A549 (cell line): Measurements from ENCODE around the gene DOCK7. TPM values are rescaled to one million over a fixed set of nuclear protein-coding genes. Genes with fewer than 3 reads are reported as not detected.

Experiments used
- ATAC-seq, 2 experiments: fragments of 200-7000 bp in 1 of 2; fragments of >200 bp in 1 of 2; cut with Nextera tagmentation in 1 of 2; cut with Tn5 transposase in 1 of 2; 3 replicates each; pipeline versions ENCODE4 v1.8.0 to v1.9.1; 2018 to 2020; ENCODE audit warnings: mild to moderate bottlenecking in 1 of 2, moderate library complexity in 1 of 2
- CTCF ChIA-PET: fragments of 300-600 bp; sonication (Branson Sonifier 250); formaldehyde crosslinking; extraction: SDS; loops from one replicate; lab custom pipeline; 2021; ENCODE audit warnings: antibody characterized with exemption, inconsistent platforms; lab: Yijun Ruan, JAX
- POLR2A ChIA-PET: fragments of 350-600 bp; formaldehyde crosslinking; extraction: SDS; loops from one replicate; lab custom pipeline; 2021; ENCODE audit warnings: antibody characterized with exemption, inconsistent platforms; lab: Yijun Ruan, JAX
- DNase-seq, 2 experiments: peaks; one replicate each; pipeline versions ENCODE4 v3.0.0 to v3.0.0-alpha.2; 2011 to 2016; ENCODE audit warnings: low read depth in 1 of 2, low spot score in 1 of 2
- FAIRE-seq: peaks from 2 replicates; lab custom pipeline; 2011; peaks lifted over from hg19 to GRCh38; lab: Jason Lieb, UNC
- H3K27ac ChIP-seq, 2 experiments: fragments of >200 bp; sonication (Bioruptor Twin); formaldehyde crosslinking; 3 replicates each; pipeline ENCODE4 v1.5.1; 2016 to 2017
- H3K4me1 ChIP-seq: fragments of >200 bp; sonication (Bioruptor Twin); formaldehyde crosslinking; 3 replicates; pipeline ENCODE4 v1.6.1; 2016
- H3K4me2 ChIP-seq: fragments of >200 bp; sonication (Bioruptor Twin); formaldehyde crosslinking; 3 replicates; pipeline ENCODE4 v1.6.1; 2016
- H3K4me3 ChIP-seq: fragments of >200 bp; sonication (Bioruptor Twin); formaldehyde crosslinking; 3 replicates; pipeline ENCODE4 v1.5.1; 2016
- H3K9me3 ChIP-seq: fragments of >200 bp; sonication (Bioruptor Twin); formaldehyde crosslinking; 3 replicates; pipeline ENCODE4 v1.6.1; 2016
- CHD2 ChIP-seq: fragments of 150-350 bp; IDR thresholded peaks from 2 replicates; pipeline ENCODE4 v1.6.1; 2014; ENCODE audit warnings: low read length; ENCODE audit not compliant: partially characterized antibody
- CHD4 ChIP-seq: fragments of 200-600 bp; sonication (generic); IDR thresholded peaks from 2 replicates; pipeline ENCODE4 v1.6.1; 2016; ENCODE audit warnings: antibody characterized with exemption, mild to moderate bottlenecking, borderline replicate concordance
- EHF ChIP-seq: fragments of 250-450 bp; sonication (Bioruptor Pico); IDR thresholded peaks from 2 replicates; pipeline ENCODE4 v1.5.0; 2020; ENCODE audit warnings: mild to moderate bottlenecking
- EHMT2 ChIP-seq: fragments of 200-600 bp; sonication (generic); IDR thresholded peaks from 2 replicates; pipeline ENCODE4 v1.6.1; 2016; ENCODE audit warnings: antibody characterized with exemption, low read depth, mild to moderate bottlenecking, moderate library complexity
- ESRRA ChIP-seq: fragments of 150-350 bp; IDR thresholded peaks from 2 replicates; pipeline ENCODE4 v1.6.1; 2014; ENCODE audit warnings: mild to moderate bottlenecking, low read length, borderline replicate concordance
- FOSB ChIP-seq: fragments of 250-450 bp; sonication (Bioruptor Pico); IDR thresholded peaks from 2 replicates; pipeline ENCODE4 v1.5.0; 2020; ENCODE audit warnings: mild to moderate bottlenecking, moderate library complexity
- FOXS1 ChIP-seq: fragments of 250-450 bp; sonication (Bioruptor Pico); IDR thresholded peaks from 2 replicates; pipeline ENCODE4 v1.5.0; 2020; ENCODE audit warnings: mild to moderate bottlenecking, moderate library complexity
- HDAC2 ChIP-seq: fragments of 200-600 bp; sonication (generic); IDR thresholded peaks from 2 replicates; pipeline ENCODE4 v1.6.1; 2016
- HOXA7 ChIP-seq: fragments of 250-450 bp; sonication (Bioruptor Pico); IDR thresholded peaks from 2 replicates; pipeline ENCODE4 v1.5.0; 2020; ENCODE audit warnings: mild to moderate bottlenecking, moderate library complexity
- HOXB13 ChIP-seq: fragments of 250-450 bp; sonication (Bioruptor Pico); IDR thresholded peaks from 2 replicates; pipeline ENCODE4 v1.5.0; 2020; ENCODE audit warnings: low read depth, mild to moderate bottlenecking, moderate library complexity
- JUNB ChIP-seq: fragments of >200 bp; sonication (Bioruptor Twin); formaldehyde crosslinking; IDR thresholded peaks from 2 replicates; pipeline ENCODE4 v1.6.1; 2016
- KDM5A ChIP-seq: fragments of 200-600 bp; sonication (generic); IDR thresholded peaks from 2 replicates; pipeline ENCODE4 v1.6.1; 2016; ENCODE audit warnings: antibody characterized with exemption, mild to moderate bottlenecking
- MAFK ChIP-seq: fragments of 450-650 bp; IDR thresholded peaks from 2 replicates; pipeline ENCODE4 v1.6.1; 2014; ENCODE audit not compliant: partially characterized antibody
- MYC ChIP-seq: IDR thresholded peaks from 2 replicates; pipeline ENCODE4 v1.6.1; 2012; ENCODE audit warnings: mild to moderate bottlenecking, inconsistent platforms, low read length, improper control_type of control experiment, borderline replicate concordance
- NFE2L2 ChIP-seq: fragments of 150-350 bp; conservative IDR thresholded peaks from 2 replicates; pipeline ENCODE4 v1.6.1; 2014; ENCODE audit warnings: low read length
- NPAS2 ChIP-seq: fragments of 250-450 bp; sonication (Bioruptor Pico); IDR thresholded peaks from 2 replicates; pipeline ENCODE4 v1.8.0; 2022; ENCODE audit warnings: mild to moderate bottlenecking, moderate library complexity, borderline replicate concordance
- PBX3 ChIP-seq: IDR thresholded peaks from 2 replicates; pipeline ENCODE4 v1.6.1; 2012
- POLR2AphosphoS2 ChIP-seq: conservative IDR thresholded peaks from 2 replicates; pipeline ENCODE4 v1.6.1; 2012; ENCODE audit warnings: low read length, improper control_type of control experiment, inconsistent platforms
- RAD21 ChIP-seq, 2 experiments: fragments of >200 bp in 1 of 2; sonication (Bioruptor Twin) in 1 of 2; formaldehyde crosslinking in 1 of 2; IDR thresholded peaks in 1 of 2; conservative IDR thresholded peaks in 1 of 2; 2 replicates in 1 of 2; 3 replicates in 1 of 2; pipeline ENCODE4 v1.6.1; 2012 to 2018; ENCODE audit warnings: inconsistent platforms in 1 of 2
- RARB ChIP-seq: fragments of 250-450 bp; sonication (Bioruptor Pico); IDR thresholded peaks from 2 replicates; pipeline ENCODE4 v1.8.0; 2021; ENCODE audit warnings: mild to moderate bottlenecking, moderate library complexity
- RCOR1 ChIP-seq: fragments of 150-350 bp; IDR thresholded peaks from 2 replicates; pipeline ENCODE4 v1.6.1; 2014; ENCODE audit warnings: antibody characterized with exemption, low read length, low read depth
- RFX5 ChIP-seq: fragments of 450-650 bp; IDR thresholded peaks from 2 replicates; pipeline ENCODE4 v1.7.1; 2014; ENCODE audit warnings: antibody characterized with exemption, mild to moderate bottlenecking, moderate library complexity
- RNF2 ChIP-seq: fragments of 200-600 bp; sonication (generic); IDR thresholded peaks from 2 replicates; pipeline ENCODE4 v1.6.1; 2016; ENCODE audit warnings: low read depth, mild to moderate bottlenecking, antibody characterized with exemption, moderate library complexity, borderline replicate concordance
- TP53 ChIP-seq: fragments of 250-450 bp; sonication (Bioruptor Pico); IDR thresholded peaks from 2 replicates; pipeline ENCODE4 v1.5.0; 2021; ENCODE audit warnings: mild to moderate bottlenecking, moderate library complexity
- ZC3H11A ChIP-seq: fragments of 450-650 bp; IDR thresholded peaks from 2 replicates; pipeline ENCODE4 v1.6.1; 2014; ENCODE audit warnings: antibody characterized with exemption, mild to moderate bottlenecking
- ZSCAN20 ChIP-seq: fragments of 250-450 bp; sonication (Bioruptor Pico); IDR thresholded peaks from 2 replicates; pipeline ENCODE4 v1.8.0; 2022; ENCODE audit warnings: mild to moderate bottlenecking, moderate library complexity
- WGBS: methylation state at CpG from one replicate; pipeline ENCODE4 v1.1.6; 2017; ENCODE audit errors: missing lambda C conversion rate; 5-methylcytosine and 5-hydroxymethylcytosine counted together
- polyA plus RNA-seq, 4 experiments: library from polyadenylated mRNA; depleted of rRNA in 3 of 4; stranded (reverse); fragments of >200 nt; fragmentation: RNase III in 1 of 4; extraction: RNeasy Plus Mini Kit Qiagen cat#74134 plus additional on column Dnase treatment in 1 of 4; gene quantifications; 2 replicates in 3 of 4; 3 replicates in 1 of 4; pipeline ENCODE4 v1.2.3, GENCODE V29; 2011 to 2017

DOCK7 gene
- polyA plus RNA-seq, 2 of the 4 experiments (the other 2 are of a cell fraction): 25.5 to 33.3 TPM

GRCh38 chr1:62728963-62729362 lies 40.8 kb upstream of the DOCK7 start:
- WGBS: 68% methylated on average over 5 of the region's 5 CpGs
- no peak for DNase-seq
- CTCF ChIA-PET: interaction anchor here (1.2 to 1.3 kb wide), 2 partner anchors 17 to 178 kb away, joined by 3 read pairs; no protein-coding TSS in a partner anchor
- Histone ChIP-seq H3K4me1 (no peaks in the 10 kb centered on the region), H3K9me3 (no peaks in the 10 kb centered on the region), H3K4me3 (no peak overlapping the region), H3K4me2 (no peak overlapping the region), H3K27ac (no peak overlapping the region)
- TF ChIP-seq EHMT2 (no peak), MYC (no peak), TP53 (CRISPR knock-in tag) (no peak), FOSB (no peak), NPAS2 (CRISPR knock-in tag) (no peak), FOXS1 (CRISPR knock-in tag) (no peak), RARB (no peak), RCOR1 (no peak), RAD21 (conservative IDR thresholded peaks at IDR 0.05 in 1 of 2, IDR thresholded peaks at IDR 0.05 in 1 of 2) (no peak), PBX3 (no peak), HOXB13 (CRISPR knock-in tag) (no peak), JUNB (no peak), CHD4 (no peak), ZC3H11A (no peak), EHF (CRISPR knock-in tag) (no peak), ESRRA (no peak), MAFK (no peak)
- POLR2A ChIA-PET: no interaction called here
- no peak for FAIRE-seq
- ATAC-seq: no peak

GRCh38 chr1:62727656-62728407 lies 39.6 kb upstream of the DOCK7 start:
- Histone ChIP-seq H3K4me3 (no peak overlapping the region), H3K27ac (no peak overlapping the region), H3K9me3 (no peaks in the 10 kb centered on the region), H3K4me2 (no peak overlapping the region), H3K4me1 (no peaks in the 10 kb centered on the region)
- WGBS: 84% methylated on average over 5 of the region's 5 CpGs
- DNase-seq: no peak
- CTCF ChIA-PET: interaction anchor here (1.3 kb wide), 1 partner anchor 18 kb away, joined by 3 read pairs; no protein-coding TSS in a partner anchor
- TF ChIP-seq JUNB (no peak), HOXA7 (CRISPR knock-in tag) (no peak), RCOR1 (no peak), RFX5 (no peak), CHD2 (no peak)
- no peak for FAIRE-seq
- POLR2A ChIA-PET: no interaction called here
- no peak for ATAC-seq

GRCh38 chr1:62726011-62726442 lies 37.8 kb upstream of the DOCK7 start:
- Histone ChIP-seq H3K4me2 (no peak overlapping the region), H3K9me3 (no peaks in the 10 kb centered on the region), H3K4me1 (no peaks in the 10 kb centered on the region)
- CTCF ChIA-PET: interaction anchor here (0.6 to 1.9 kb wide), 2 partner anchors 20 to 196 kb away, joined by 3 to 5 read pairs; no protein-coding TSS in a partner anchor
- TF ChIP-seq ZSCAN20 (no peak), EHF (CRISPR knock-in tag) (no peak), POLR2AphosphoS2 (no peak), NFE2L2 (no peak), KDM5A (no peak), MYC (no peak), RNF2 (no peak), HDAC2 (no peak)
- TF ChIP-seq, all 56 proteins: peak for 0
- ATAC-seq (no peak; a peak in 1 of 6 replicates), DNase-seq (no peak), FAIRE-seq (no peak)
- H3K27ac ChIP-seq: no peak overlapping the region
- POLR2A ChIA-PET: no interaction called here
- 21% methylated on average over 2 of the region's 2 CpGs for WGBS
- H3K4me3 ChIP-seq: no peak overlapping the region
